ENCODE data around the gene INHBA.
A peak's percentile ranks its signal among the peaks of the same experiment; 100 is the strongest.

Gene INHBA

GRCh38 chr7:41711283-41712064 lies 8.6 kb upstream of the INHBA start:
- DNase-seq (ENCODE audit: low read depth in 3 of 3): no peak

GRCh38 chr7:41710838-41711237 lies 7.9 kb upstream of the INHBA start:
- no peak for DNase-seq (ENCODE audit: low read depth in 3 of 3)

- no peak for DNase-seq (ENCODE audit: low read depth in 3 of 3)
These were observed 6.7 kb upstream of the INHBA start for GRCh38 chr7:41709621-41710020.

- DNase-seq (ENCODE audit: low read depth in 3 of 3): no peak
These were observed 5.9 kb upstream of the INHBA start for GRCh38 chr7:41708581-41709358.

GRCh38 chr7:41706228-41706930 lies 3.5 kb upstream of the INHBA start:
- DNase-seq (ENCODE audit: low read depth in 3 of 3): no peak

- peak; percentile 22 to 47 (median 22) for DNase-seq (ENCODE audit: low read depth in 3 of 3)
These were observed 2.4 kb upstream of the INHBA start for GRCh38 chr7:41705109-41705901.

- no peak for DNase-seq (ENCODE audit: low read depth in 3 of 3)
These were observed 1.6 kb downstream of the INHBA start for GRCh38 chr7:41701068-41701941.

- no peak for DNase-seq (ENCODE audit: low read depth in 3 of 3)
These were observed 2.8 kb downstream of the INHBA start for GRCh38 chr7:41700044-41700471.

- no peak for DNase-seq (ENCODE audit: low read depth in 3 of 3)
These were observed 3.4 kb downstream of the INHBA start for GRCh38 chr7:41699516-41699915.

GRCh38 chr7:41698726-41699125 lies 4.2 kb downstream of the INHBA start:
- no peak for DNase-seq (ENCODE audit: low read depth in 3 of 3)

- DNase-seq (ENCODE audit: low read depth in 3 of 3): no peak
These were observed 4.8 kb downstream of the INHBA start for GRCh38 chr7:41698114-41698513.

GRCh38 chr7:41696323-41696916 lies 6.5 kb downstream of the INHBA start:
- no peak for DNase-seq (ENCODE audit: low read depth in 3 of 3)

- no peak for DNase-seq (ENCODE audit: low read depth in 3 of 3)
These were observed 7.1 kb downstream of the INHBA start for GRCh38 chr7:41695661-41696322.

GRCh38 chr7:41694495-41694894 lies 8.4 kb downstream of the INHBA start:
- DNase-seq (ENCODE audit: low read depth in 3 of 3): no peak

- DNase-seq (ENCODE audit: low read depth in 3 of 3): no peak
These were observed 9.5 kb downstream of the INHBA start for GRCh38 chr7:41693150-41693997.

GRCh38 chr7:41692251-41692650 lies 10.6 kb downstream of the INHBA start:
- DNase-seq (ENCODE audit: low read depth in 3 of 3): no peak

- DNase-seq (ENCODE audit: low read depth in 3 of 3): no peak
These were observed 11.4 kb downstream of the INHBA start for GRCh38 chr7:41691286-41692190.

- no peak for DNase-seq (ENCODE audit: low read depth in 3 of 3)
These were observed 13.1 kb downstream of the INHBA start for GRCh38 chr7:41689815-41690214.
